Parathyroid adenoma (tissue), 2 donors: ENCODE results near the gene NSMF.

Experiments used
- H2AFZ ChIP-seq: fragments of 300-600 bp; sonication (generic); one replicate; pipeline ENCODE4 v1.7.0; 2017; ENCODE audit warnings: antibody characterized with exemption, mild to moderate bottlenecking
- H3K27ac ChIP-seq: fragments of 300-600 bp; sonication (generic); one replicate; pipeline ENCODE4 v1.7.0; 2017
- H3K27me3 ChIP-seq: fragments of 300-600 bp; sonication (generic); one replicate; pipeline ENCODE4 v1.7.0; 2017; ENCODE audit warnings: low read length; ENCODE audit not compliant: control insufficient read depth, insufficient read depth
- H3K36me3 ChIP-seq: fragments of 300-600 bp; sonication (generic); one replicate; pipeline ENCODE4 v1.7.0; 2017; ENCODE audit warnings: low read length; ENCODE audit not compliant: control insufficient read depth, insufficient read depth
- H3K4me1 ChIP-seq: fragments of 300-600 bp; sonication (generic); one replicate; pipeline ENCODE4 v1.7.0; 2017; ENCODE audit warnings: control low read depth
- H3K4me2 ChIP-seq: fragments of 300-600 bp; sonication (generic); one replicate; pipeline ENCODE4 v1.7.0; 2017; ENCODE audit warnings: low read length
- H3K4me3 ChIP-seq: fragments of 300-600 bp; sonication (generic); one replicate; pipeline ENCODE4 v1.7.0; 2017; ENCODE audit warnings: low read depth, low read length
- H3K79me2 ChIP-seq: fragments of 300-600 bp; sonication (generic); one replicate; pipeline ENCODE4 v1.7.0; 2017; ENCODE audit warnings: control low read depth
- H3K9ac ChIP-seq: fragments of 300-600 bp; sonication (generic); one replicate; pipeline ENCODE4 v1.7.0; 2017; ENCODE audit warnings: mild to moderate bottlenecking
- H3K9me3 ChIP-seq: fragments of 300-600 bp; sonication (generic); one replicate; pipeline ENCODE4 v1.7.0; 2017; ENCODE audit warnings: low read length; ENCODE audit not compliant: control insufficient read depth
- TF ChIP-seq, protein P1 (sequence below): fragments of 300-600 bp; sonication (generic); IDR thresholded peaks from one replicate; pipeline ENCODE4 v1.7.0; 2017; ENCODE audit warnings: antibody characterized with exemption, mild to moderate bottlenecking
- donor health status: primary hyperparathyroidism.

The NSMF gene

DNA sequence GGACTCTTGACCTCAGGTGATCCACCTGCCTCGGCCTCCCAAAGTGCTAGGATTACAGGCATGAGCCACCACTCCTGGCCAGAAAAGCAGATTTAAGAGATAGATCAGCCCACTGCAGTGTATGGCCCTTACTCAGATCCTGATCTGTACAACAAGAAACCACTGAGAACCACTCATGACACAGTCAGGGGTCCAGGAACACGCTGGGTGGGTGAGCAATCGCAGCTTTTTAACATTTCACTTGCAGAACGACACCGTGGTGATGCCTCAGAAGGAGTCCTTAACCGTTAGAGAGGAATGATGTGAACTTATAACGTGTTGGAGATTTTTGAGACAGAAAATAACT, 45.3 kb upstream of the NSMF start:
- Histone ChIP-seq H3K4me2 (no peak overlapping the region), H3K4me1 (no peaks in the 10 kb centered on the region), H3K27me3 (no peaks in the 10 kb centered on the region), H2AFZ (no peak overlapping the region), H3K4me3 (no peak overlapping the region), H3K27ac (no peak overlapping the region), H3K79me2 (no peaks in the 10 kb centered on the region), H3K9me3 (no peaks in the 10 kb centered on the region), H3K36me3 (no peaks in the 10 kb centered on the region), H3K9ac (no peak overlapping the region)
- TF ChIP-seq, protein P1, sequence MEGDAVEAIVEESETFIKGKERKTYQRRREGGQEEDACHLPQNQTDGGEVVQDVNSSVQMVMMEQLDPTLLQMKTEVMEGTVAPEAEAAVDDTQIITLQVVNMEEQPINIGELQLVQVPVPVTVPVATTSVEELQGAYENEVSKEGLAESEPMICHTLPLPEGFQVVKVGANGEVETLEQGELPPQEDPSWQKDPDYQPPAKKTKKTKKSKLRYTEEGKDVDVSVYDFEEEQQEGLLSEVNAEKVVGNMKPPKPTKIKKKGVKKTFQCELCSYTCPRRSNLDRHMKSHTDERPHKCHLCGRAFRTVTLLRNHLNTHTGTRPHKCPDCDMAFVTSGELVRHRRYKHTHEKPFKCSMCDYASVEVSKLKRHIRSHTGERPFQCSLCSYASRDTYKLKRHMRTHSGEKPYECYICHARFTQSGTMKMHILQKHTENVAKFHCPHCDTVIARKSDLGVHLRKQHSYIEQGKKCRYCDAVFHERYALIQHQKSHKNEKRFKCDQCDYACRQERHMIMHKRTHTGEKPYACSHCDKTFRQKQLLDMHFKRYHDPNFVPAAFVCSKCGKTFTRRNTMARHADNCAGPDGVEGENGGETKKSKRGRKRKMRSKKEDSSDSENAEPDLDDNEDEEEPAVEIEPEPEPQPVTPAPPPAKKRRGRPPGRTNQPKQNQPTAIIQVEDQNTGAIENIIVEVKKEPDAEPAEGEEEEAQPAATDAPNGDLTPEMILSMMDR = no peak

DNA sequence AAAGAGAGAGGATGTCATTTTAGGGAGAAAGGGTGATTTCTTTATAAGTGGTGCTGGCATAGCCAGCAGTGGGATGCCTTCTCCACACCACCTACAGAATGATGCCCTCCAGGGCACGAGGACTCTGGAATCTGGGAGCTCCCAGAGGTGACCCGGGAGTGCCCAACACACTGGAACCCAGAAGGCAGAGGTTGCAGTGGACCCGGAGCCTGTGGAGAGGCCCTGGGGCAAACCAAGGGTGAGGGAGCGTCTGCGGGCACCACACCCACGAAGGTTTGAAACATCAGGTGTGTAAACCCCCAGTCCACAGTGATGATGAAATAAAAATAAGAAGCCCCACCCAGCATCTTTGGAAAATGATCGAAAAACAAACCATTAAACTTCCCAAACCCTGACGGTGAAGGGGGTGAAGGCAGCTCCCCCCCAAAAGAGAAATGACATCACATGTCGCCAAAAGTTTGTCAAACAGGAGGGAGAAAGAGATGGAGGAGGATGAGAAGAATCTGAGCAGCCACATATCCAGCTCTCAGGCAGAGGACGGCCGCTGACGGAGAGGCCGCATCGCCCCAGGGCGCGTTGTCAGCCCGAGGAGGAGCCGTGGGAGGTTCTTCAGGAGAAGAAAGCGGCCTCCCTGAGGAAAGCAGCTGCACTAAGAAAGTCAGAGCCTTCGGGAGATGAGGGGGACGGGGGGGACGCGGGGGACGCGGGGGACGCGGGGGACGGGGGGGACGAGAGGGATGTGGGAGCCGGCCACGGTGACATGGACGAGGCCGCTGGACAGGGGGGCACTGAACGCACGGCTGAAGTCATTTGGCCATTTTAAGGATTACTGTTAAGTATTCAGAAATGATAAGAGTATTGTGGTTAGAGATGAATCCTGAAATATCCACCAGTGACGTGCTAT, 43.1 kb upstream of the NSMF start:
- no peak overlapping the region for H3K27ac ChIP-seq
- H3K4me1 ChIP-seq = no peaks in the 10 kb centered on the region
- H3K27me3 ChIP-seq = no peaks in the 10 kb centered on the region
- TF ChIP-seq, protein P1 = no peak
- H2AFZ ChIP-seq = no peak overlapping the region
- H3K36me3 ChIP-seq = no peaks in the 10 kb centered on the region
- no peaks in the 10 kb centered on the region for H3K9me3 ChIP-seq
- no peak overlapping the region for H3K4me2 ChIP-seq
- no peak overlapping the region for H3K9ac ChIP-seq
- no peak overlapping the region for H3K4me3 ChIP-seq
- no peaks in the 10 kb centered on the region for H3K79me2 ChIP-seq

DNA sequence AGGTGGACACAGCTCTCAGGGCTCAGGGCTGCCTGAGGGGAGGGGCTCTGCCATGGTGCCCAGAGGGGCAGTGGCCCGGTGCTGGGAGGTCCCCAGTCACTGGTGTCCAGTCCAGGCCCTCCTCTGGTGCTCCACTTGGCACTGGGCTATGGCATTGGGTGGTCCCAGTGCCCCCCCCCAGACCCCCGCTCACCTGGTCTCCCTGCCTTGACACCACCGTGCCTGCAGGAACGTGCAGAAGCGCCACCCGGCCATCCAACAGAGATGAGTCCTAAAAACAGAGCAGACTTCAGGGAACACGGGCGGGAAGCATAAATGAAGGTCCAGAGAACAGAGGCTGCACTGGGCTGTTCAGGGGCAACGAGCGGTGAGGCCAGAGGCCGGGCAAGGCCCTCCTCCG, 42.3 kb upstream of the NSMF start:
- Histone ChIP-seq H3K27me3 (no peaks in the 10 kb centered on the region), H2AFZ (no peak overlapping the region), H3K9me3 (no peaks in the 10 kb centered on the region)

DNA sequence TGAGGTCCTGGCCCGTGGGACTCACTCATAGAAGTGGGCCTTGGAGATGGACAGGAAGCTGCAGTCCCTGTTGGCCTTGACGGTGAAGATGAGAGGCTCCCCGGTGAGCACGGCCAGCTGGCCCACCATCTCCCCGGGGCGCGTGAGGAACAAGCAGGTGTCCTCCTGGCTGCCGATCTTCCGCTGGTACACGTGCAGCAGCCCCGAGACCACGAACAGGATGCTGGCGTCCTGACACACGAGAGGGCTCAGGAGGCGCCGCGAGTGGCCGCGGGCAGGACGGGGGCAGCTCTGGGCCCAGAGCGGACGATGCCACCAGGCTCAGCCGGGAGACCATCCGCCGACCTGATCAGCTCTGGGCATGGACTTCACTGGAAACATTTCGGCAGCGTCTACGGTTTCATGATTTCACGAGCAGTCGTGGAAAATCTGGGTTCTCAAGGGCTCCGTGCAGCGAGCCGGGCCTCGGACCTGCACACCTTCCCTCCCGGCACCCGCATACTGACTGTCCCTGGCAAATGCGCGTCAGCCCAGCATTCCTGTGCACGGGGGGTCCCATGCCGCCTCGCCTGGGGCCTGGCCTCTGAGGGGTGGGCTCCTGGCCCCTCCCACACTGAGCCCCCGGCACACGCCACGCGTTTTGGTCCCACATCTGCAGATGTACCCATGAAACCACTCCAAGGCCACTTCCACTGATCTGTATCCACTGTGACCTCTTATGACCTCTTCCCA, 41.7 kb upstream of the NSMF start:
- no peak overlapping the region for H3K27ac ChIP-seq
- TF ChIP-seq, protein P1 = no peak
- H3K4me1 ChIP-seq = no peaks in the 10 kb centered on the region
- no peaks in the 10 kb centered on the region for H3K36me3 ChIP-seq
- H3K9me3 ChIP-seq = no peaks in the 10 kb centered on the region
- no peak overlapping the region for H3K9ac ChIP-seq
- no peak overlapping the region for H3K4me3 ChIP-seq
- no peak overlapping the region for H2AFZ ChIP-seq
- no peak overlapping the region for H3K4me2 ChIP-seq
- no peaks in the 10 kb centered on the region for H3K27me3 ChIP-seq
- H3K79me2 ChIP-seq = no peaks in the 10 kb centered on the region

More for the DNA sequence above, 42.3 kb upstream of the NSMF start:
- Histone ChIP-seq H3K4me2 (no peak overlapping the region), H3K9ac (no peak overlapping the region), H3K4me3 (no peak overlapping the region), H3K4me1 (no peaks in the 10 kb centered on the region), H3K36me3 (no peaks in the 10 kb centered on the region), H3K79me2 (no peaks in the 10 kb centered on the region), H3K27ac (no peak overlapping the region)
- TF ChIP-seq, protein P1 = no peak
